Measurements from ENCODE around the gene TUBB2A. TPM values are rescaled to one million over a fixed set of nuclear protein-coding genes. Genes with fewer than 3 reads are reported as not detected.

The TUBB2A gene
- total and polyA plus RNA-seq, 2 of the 8 experiments (the other 6 are each of a cell fraction or from before 2014, with no cell fraction given), result 315 to 330 TPM

GRCh38 chr6:3186974-3187382, 29.6 kb upstream of the TUBB2A start (continued):
- TF ChIP-seq BACH1 (IDR thresholded peaks at IDR 0.05; ENCODE audit: low read length), result no peak
